HG03342 (cell line): ENCODE data around the gene CELF2.

Experiments used
- ATAC-seq: cut with Tn5 transposase; IDR thresholded peaks from one replicate; pipeline ENCODE4 v1.9.1; 2021; ENCODE audit warnings: mild to moderate bottlenecking, moderate library complexity; ENCODE audit not compliant: unreplicated experiment

The CELF2 gene

GRCh38 chr10:11288302-11288701 lies 270.6 kb downstream of the CELF2 start:
- ATAC-seq: no peak

GRCh38 chr10:11290156-11290890 lies 272.7 kb downstream of the CELF2 start:
- ATAC-seq: no peak

DNA sequence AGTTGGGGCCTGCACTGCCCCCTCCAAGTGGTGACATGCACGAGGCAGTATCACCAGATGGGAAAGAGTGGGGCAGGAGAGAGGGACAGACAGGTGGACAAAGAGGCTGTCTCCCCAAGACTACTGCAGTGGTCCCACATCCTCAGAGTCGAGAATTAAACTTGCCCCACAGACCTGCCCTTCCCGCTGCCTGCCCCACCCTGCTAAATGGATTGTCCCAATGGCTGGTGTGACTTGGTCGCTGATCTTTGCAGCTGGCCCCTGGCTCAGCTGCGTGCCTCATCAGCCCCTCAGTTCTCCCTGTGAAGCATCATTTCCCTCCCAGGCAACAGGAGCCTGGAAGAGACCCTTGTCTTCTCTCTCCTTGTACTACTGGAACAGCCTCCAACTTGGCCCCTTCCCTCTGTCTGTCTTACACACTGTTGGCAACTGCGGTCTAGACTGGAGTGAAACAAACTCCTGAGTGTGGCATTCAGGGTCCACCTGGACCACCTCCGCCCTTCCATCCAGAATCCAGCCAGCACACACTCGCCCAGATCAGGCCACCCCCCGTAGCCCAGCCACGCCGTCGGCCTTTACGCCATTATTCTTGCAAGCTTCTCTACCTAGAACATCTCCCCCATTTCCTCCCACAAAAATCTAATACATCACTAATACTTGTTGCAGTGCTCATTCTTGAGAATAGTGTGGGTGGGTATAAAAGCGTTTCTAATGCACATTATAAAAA lies 275.1 kb downstream of the CELF2 start:
- no peak for ATAC-seq

DNA sequence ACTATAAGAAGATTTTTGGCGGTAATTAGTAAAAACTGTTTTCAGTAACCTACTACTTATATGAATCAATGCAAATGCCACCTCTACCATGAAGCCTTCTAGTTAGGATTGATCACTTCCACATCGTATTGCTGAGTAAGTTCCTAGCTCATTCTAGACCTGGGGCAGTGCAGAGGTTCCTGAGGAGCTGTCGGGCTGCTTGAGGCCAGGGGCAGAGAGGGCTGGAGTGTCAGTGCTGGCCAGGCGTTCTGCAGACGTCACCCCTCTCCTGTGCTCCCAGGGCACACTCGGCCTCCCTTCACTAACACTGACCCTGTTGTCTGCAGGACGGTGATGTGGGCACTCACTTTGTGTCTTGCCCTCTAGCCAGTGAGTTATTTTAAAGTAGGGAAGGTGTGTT lies 275.7 kb downstream of the CELF2 start:
- no peak for ATAC-seq

DNA sequence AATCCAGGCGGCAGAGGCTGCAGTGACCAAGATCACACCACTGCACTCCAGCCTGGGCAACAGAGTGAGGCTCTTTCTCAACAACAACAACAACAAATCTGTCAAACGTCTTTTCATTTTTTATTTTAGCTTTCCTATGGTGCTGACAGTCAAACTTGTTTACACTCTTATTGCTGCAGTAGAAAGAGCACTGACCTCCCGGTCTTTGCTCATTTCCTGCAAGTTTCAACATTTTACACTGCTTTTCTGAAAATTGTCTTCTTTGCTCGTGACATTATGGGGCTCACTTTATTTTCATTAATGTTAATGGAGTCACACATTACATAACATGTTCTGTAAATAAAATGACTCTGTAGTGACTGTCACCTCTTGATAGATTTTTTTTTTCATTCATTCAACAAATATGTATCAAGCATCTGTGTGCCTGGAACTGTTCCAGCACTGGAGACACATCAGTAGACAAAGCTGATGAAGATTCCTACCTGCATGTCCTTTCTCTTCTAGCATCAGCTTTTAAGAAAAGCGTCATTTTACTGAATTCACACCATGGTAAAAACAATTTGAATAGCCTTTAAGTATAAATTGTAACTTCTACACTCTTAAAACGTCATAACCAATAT lies 277.3 kb downstream of the CELF2 start:
- no peak for ATAC-seq

- no peak for ATAC-seq
Observed at GRCh38 chr10:11295492-11295891, 277.8 kb downstream of the CELF2 start.

DNA sequence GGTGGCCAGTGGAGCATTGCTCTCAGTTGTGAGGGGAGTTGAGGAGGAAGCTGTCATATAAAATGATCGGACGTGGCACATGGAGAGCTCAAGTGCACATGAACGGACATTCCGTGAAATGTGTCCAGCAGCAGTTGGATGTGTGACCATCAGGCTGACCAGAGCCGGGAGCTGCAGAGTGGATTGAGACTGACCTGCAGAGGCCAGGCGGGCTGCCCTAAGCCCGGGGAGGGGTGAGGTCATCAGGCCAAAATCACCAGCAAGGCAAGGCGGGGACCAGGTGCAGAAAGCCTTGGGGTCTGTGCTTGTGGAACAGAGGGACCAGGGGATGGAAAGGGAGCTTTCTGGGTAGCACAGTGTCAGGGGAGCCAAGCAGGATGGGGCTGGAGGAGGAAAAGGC lies 279.5 kb downstream of the CELF2 start:
- ATAC-seq: no peak

- ATAC-seq: no peak
Observed at GRCh38 chr10:11298116-11298515, 280.4 kb downstream of the CELF2 start.

DNA sequence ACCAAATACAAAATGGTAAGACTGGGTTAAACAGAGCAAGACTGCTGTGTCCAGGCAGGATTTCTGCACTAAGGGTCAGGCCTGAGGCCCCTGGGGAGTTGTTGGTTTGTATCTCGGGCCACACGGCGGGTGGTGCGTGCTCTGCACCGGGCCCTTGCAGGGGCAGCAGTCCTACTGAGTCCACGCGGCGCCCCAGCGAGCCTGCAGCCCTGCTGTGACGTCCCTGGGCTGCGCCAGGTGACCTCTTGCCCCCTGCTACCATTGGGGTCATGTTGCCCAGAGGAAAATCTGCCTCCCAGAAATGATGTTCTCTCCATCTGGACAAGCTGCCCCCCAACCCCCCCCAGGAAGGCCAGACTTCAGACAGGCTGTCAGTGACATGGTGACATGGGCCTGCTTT lies 281.5 kb downstream of the CELF2 start:
- ATAC-seq: no peak

DNA sequence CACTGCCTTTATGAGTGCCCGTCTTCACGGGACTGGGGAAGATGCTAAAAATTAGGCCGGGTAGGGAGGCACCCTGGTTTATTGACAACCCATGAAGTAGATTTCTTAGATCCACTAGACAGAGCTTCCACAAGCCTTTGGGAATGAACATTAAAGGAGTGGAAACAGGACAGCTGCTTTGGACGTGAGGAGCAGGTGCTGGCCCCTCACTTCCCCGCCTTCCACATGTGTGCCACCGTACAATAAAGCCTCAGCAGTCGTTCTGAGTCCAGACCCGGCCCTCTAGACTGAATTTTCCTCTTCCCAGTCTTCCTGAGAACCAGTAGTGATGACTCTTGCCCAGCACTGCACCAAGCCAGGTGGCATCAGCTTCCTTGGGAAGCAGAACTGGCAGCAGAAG lies 282.4 kb downstream of the CELF2 start:
- ATAC-seq: no peak

DNA sequence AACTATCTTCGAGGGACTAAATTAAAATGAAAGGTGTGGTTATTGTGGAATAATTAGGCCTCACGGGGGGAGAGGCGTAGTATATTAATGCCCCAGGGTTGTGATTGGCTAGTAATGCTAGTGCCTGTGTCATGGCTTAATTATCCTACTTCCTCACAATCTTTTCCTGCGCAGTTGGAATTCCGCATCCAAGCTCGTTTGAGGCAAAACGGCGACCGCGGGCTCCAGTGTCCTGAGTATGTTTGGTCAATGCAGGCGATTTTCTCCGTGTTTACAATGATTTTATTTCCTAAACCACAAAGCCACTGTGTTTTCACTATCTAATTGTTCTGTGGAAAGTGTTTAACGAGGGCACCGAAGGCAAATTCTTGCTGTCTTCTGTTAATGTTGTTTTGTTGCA lies 282.9 kb downstream of the CELF2 start:
- no peak for ATAC-seq

- ATAC-seq: no peak
Observed at GRCh38 chr10:11301571-11302111, 284.0 kb downstream of the CELF2 start.

DNA sequence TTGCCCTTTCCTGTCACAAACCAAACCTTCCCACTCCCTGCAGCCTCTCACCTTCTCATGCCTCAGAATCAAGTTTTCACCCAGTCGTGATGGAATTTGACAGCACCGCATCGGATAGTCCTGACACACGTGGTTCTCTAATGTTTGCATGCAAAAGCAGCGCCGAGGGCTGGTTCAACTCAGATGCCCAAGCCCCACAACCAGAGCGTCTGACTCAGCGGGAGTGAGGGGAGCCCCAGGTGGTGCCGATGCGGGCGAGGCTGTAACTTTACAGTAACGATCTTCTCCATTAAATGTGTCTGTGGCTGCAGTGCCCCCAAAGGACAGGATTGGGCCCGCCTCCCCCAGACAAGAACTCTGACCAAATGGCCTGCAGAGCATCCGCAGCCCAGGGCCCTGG lies 284.5 kb downstream of the CELF2 start:
- ATAC-seq: no peak

- ATAC-seq: no peak
Observed at GRCh38 chr10:11303361-11304170, 285.9 kb downstream of the CELF2 start.

GRCh38 chr10:11304906-11305585 lies 287.4 kb downstream of the CELF2 start:
- no peak for ATAC-seq

DNA sequence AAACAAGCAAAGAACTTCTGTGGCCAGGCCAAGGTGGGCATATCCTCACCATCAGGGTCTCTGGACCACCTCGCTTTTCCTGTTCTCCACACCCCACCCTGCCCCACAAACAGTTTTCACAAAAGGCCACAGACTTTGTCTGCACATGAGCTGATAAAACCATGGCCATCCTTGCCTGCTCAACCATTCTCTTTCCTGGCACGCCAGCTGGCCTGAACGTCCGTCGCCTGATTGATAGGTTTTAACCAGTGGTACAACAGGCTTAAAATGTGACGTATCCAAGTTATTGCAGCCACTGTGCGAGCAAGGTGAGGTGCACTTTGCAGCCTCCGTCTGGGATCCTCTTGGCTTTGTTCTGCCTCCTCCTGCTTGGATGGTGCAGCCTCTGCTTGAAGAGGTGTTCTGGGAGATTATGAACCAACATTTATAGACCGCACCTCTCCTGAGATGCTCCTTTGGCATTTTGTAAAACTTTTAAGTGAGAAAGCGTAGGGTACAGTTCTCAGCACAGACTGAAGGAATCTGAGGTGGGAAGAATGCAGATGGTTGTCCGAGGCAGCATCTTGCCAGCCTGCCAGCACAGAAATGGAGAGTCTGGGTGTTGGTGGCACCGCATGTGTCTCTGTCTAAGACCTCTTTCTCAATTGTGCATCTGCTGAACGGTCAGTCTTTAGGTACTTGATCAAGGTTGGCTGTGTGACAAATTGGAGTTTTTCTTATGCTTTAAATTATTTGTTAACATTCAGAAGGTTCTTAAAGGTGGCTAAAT lies 288.3 kb downstream of the CELF2 start:
- no peak for ATAC-seq

DNA sequence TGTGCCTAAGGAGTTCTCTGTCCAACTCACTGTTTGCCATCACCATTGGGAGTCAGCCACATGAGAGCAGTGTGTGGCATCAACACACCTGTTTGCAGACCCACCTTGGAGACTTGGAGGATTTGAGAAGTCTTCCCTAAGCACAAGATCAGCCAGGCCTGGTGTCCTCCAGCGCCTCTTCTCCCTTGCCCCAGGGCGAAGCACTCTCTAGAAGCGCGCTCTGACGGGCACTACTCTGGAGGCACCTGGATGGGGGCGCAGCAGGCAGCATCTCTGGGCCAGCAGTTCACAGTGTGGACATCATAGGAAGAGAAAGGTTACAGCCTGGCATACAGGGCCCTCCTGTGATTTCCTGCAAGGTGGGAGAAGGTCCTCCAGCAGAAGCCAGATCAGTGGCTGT lies 289.3 kb downstream of the CELF2 start:
- ATAC-seq: no peak

DNA sequence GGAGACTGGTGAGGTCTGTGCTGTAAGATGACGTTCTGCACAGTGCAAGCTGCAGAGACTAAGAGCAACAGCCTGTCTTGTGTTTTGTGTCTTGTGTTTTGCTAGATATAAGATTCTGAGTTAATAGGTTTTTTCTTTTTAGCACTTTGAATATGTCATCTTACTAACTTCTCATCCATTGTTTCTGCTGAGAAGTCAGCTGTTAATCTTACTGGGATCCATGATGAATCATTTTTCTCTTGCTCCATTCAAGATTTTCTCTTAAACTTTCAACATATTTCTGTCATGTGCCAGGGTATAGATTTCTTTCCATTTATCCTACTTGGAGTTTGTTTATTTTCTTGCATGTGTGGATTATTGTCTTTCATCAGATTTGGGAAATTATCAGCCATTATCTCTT lies 290.3 kb downstream of the CELF2 start:
- ATAC-seq: no peak

DNA sequence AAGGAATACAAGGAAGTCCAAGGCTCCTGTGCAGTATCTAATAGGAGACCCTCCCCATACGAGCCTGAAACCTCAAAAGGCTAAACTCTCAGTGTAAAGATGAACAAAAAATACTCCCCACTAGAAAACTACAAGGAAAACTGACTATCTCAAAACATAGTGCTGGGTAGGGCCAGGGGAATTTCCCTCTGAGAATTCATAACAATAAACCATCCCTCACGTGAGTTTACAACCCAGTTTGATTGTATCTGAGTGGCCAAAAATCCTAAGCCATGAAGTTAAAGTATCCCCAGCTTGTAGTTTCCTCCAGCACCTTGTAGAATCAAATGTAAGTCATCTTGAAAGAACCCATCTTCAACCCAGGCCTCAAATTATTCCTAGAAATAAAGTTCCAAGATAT lies 293.4 kb downstream of the CELF2 start:
- no peak for ATAC-seq

GRCh38 chr10:11313463-11313862 lies 295.8 kb downstream of the CELF2 start:
- no peak for ATAC-seq
